Activated CD8-positive, alpha-beta memory T cell treated with anti-CD3 and anti-CD28 coated beads, Interleukin-2, amount 50 U/mL, for 1 hour (primary cell): ENCODE results near the gene FAM50B.

Experiments used
- DNase-seq: peaks from one replicate; pipeline ENCODE4 v3.0.0-alpha.2; 2020; ENCODE audit errors: extremely low read depth

The FAM50B gene

GRCh38 chr6:3819161-3820110 is 29.7 kb upstream of the FAM50B start:
- DNase-seq = no peak

- DNase-seq = no peak
Measured at GRCh38 chr6:3820563-3820962, 28.6 kb upstream of the FAM50B start.

GRCh38 chr6:3822747-3823445 is 26.3 kb upstream of the FAM50B start:
- DNase-seq = no peak

- no peak for DNase-seq
Measured at GRCh38 chr6:3823671-3824070, 25.5 kb upstream of the FAM50B start.

GRCh38 chr6:3825331-3825831 is 23.8 kb upstream of the FAM50B start:
- DNase-seq = no peak

GRCh38 chr6:3825851-3826581 is 23.2 kb upstream of the FAM50B start:
- no peak for DNase-seq

- DNase-seq = no peak
Measured at GRCh38 chr6:3829285-3829684, 19.9 kb upstream of the FAM50B start.

- DNase-seq = no peak
Measured at GRCh38 chr6:3830806-3831205, 18.4 kb upstream of the FAM50B start.

- no peak for DNase-seq
Measured at GRCh38 chr6:3831761-3832530, 17.2 kb upstream of the FAM50B start.

- DNase-seq = no peak
Measured at GRCh38 chr6:3835055-3835731, 14.0 kb upstream of the FAM50B start.

- no peak for DNase-seq
Measured at GRCh38 chr6:3835785-3836184, 13.4 kb upstream of the FAM50B start.

- DNase-seq = no peak
Measured at GRCh38 chr6:3836566-3836965, 12.6 kb upstream of the FAM50B start.

GRCh38 chr6:3837781-3838180 is 11.4 kb upstream of the FAM50B start:
- DNase-seq = no peak

GRCh38 chr6:3838992-3839867 is 9.9 kb upstream of the FAM50B start:
- no peak for DNase-seq

- no peak for DNase-seq
Measured at GRCh38 chr6:3841066-3841454, 8.1 kb upstream of the FAM50B start.

GRCh38 chr6:3841711-3842565 is 7.2 kb upstream of the FAM50B start:
- no peak for DNase-seq

- no peak for DNase-seq
Measured at GRCh38 chr6:3843379-3844096, 5.6 kb upstream of the FAM50B start.

GRCh38 chr6:3844097-3844463 is 5.1 kb upstream of the FAM50B start:
- no peak for DNase-seq
